Measurements from ENCODE around the gene EEF1AKMT2. TPM values are rescaled to one million over a fixed set of nuclear protein-coding genes. Genes with fewer than 3 reads are reported as not detected.
A peak's percentile ranks its signal among the peaks of the same experiment; 100 is the strongest.

The EEF1AKMT2 gene
- total and polyA plus RNA-seq, 9 donors = 11.9 to 25.8 (median 20.5) TPM

DNA sequence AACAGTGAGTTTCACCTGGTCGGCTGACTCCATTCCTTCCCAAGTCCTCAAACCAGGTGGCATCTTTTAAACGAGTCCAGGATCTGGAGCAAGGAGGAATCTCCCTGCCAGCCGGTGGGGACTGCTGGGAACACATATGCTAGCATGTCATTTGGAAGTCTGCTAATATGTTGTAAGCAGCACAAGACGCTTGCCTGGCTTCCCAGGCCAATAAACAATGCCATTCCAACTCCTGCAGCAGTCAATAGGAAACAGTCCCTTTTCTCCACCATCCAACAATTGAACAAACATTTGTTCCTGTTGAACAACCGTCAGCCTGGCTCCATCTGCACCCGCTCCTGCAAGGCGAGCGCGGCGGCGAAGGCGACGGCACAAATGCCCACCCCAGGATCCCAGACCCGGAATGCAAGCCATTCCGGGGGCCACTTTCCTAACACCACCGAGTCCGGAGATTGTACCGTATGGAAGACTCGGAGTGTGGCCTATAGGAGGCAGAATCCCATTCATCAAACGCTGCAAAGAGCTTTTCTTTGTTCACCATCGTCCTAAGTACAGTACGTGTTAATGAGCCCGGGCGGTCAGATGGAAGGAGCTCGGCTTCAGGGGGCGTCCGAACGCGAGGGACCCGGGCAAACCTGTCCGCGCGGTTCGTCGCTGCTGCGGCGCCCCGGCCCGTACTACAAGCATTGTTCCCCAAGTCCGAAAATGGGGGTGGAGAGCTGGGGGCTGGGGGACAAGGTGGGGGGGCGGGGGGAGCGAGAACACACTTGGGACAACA is 49.1 kb downstream of the EEF1AKMT2 start:
- Histone ChIP-seq H3K9me3 (no peaks in the 10 kb centered on the region), H3K27ac (peak overlapping the region; percentile 64 to 78), H3K36me3 (no peaks in the 10 kb centered on the region), H3K4me3 (peak overlapping the region; percentile 72), H3K4me1 (ENCODE audit: insufficient read depth) (peaks cover 25% of the 10 kb centered on the region), H3K27me3 (no peaks in the 10 kb centered on the region)
- intact Hi-C loops (cut with DNase I) = loop anchor here in 3 of 4 donors (5.0 kb wide), 5 partner anchors 40 to 210 kb away; no protein-coding TSS in a partner anchor
- TF ChIP-seq POLR2A (IDR thresholded peaks at IDR 0.05) = no peak
- TF ChIP-seq EP300 (IDR thresholded peaks at IDR 0.05) = no peak
- no peak for TF ChIP-seq CTCF (IDR thresholded peaks at IDR 0.05)
- DNase-seq = no peak
- WGBS, 3 donors = 1 to 2% (median 2%) methylated on average over 40 to 42 of the region's 42 CpGs

- peak overlapping the region; percentile 72 for H3K4me3 ChIP-seq
- peaks cover 31% of the 10 kb centered on the region for H3K4me1 ChIP-seq (ENCODE audit: insufficient read depth)
- no peak for TF ChIP-seq CTCF (IDR thresholded peaks at IDR 0.05)
- TF ChIP-seq EP300 (IDR thresholded peaks at IDR 0.05) = no peak
- no peak for TF ChIP-seq POLR2A (IDR thresholded peaks at IDR 0.05)
- H3K9me3 ChIP-seq = no peaks in the 10 kb centered on the region
- WGBS, 3 donors = 32 to 37% (median 36%) methylated on average over 9 of the region's 9 CpGs
- peak overlapping the region in 1 of 2 donors; percentile 78 for H3K27ac ChIP-seq
- no peaks in the 10 kb centered on the region for H3K27me3 ChIP-seq
- no peaks in the 10 kb centered on the region for H3K36me3 ChIP-seq
- intact Hi-C loops (cut with DNase I) = loop anchor here (2.0 to 5.0 kb wide), 7 partner anchors 40 to 210 kb away; no protein-coding TSS in a partner anchor
- DNase-seq = no peak
Measured at GRCh38 chr10:124741922-124742412, 49.7 kb downstream of the EEF1AKMT2 start.

- 15 to 19% (median 15%) methylated on average over 13 of the region's 13 CpGs for WGBS, 3 donors
- Histone ChIP-seq H3K27ac (peak overlapping the region in 1 of 2 donors; percentile 78), H3K4me1 (ENCODE audit: insufficient read depth) (peaks cover 37% of the 10 kb centered on the region)
Measured at GRCh38 chr10:124741281-124741921, 50.3 kb downstream of the EEF1AKMT2 start.

More at GRCh38 chr10:124741281-124741921, 50.3 kb downstream of the EEF1AKMT2 start:
- no peaks in the 10 kb centered on the region for H3K36me3 ChIP-seq
- no peaks in the 10 kb centered on the region for H3K9me3 ChIP-seq
- intact Hi-C loops (cut with DNase I) = loop anchor here (2.0 to 5.0 kb wide), 7 partner anchors 39 to 209 kb away; no protein-coding TSS in a partner anchor
- peak; percentile 94 to 95 (median 95) for TF ChIP-seq CTCF (IDR thresholded peaks at IDR 0.05)
- no peak for TF ChIP-seq EP300 (IDR thresholded peaks at IDR 0.05)
- no peaks in the 10 kb centered on the region for H3K27me3 ChIP-seq
- peak; percentile 85 to 92 (median 88) for DNase-seq
- H3K4me3 ChIP-seq = no peak overlapping the region
